Esophagus squamous epithelium (tissue), 5 donors: ENCODE measurements around the gene MRPL43. TPM values are rescaled to one million over a fixed set of nuclear protein-coding genes. Genes with fewer than 3 reads are reported as not detected.

ENCODE experiments used
- DNase-seq: peaks from one replicate; lab custom pipeline; 2025; lab: John Stamatoyannopoulos, UW
- H3K27ac ChIP-seq, 4 donors: fragments of 200-600 bp; sonication (generic); one replicate each; pipeline ENCODE4 v1.5.1; 2016 to 2019; ENCODE audit warnings: mild to moderate bottlenecking in 1 of 4
- H3K27me3 ChIP-seq, 4 donors: fragments of 200-600 bp; sonication (generic); 1 replicate in 3 of 4; 2 replicates in 1 of 4; pipeline versions ENCODE4 v1.5.1 to v1.6.0; 2017 to 2021; ENCODE audit warnings: antibody characterized with exemption in 1 of 4
- H3K36me3 ChIP-seq, 3 donors: fragments of 200-600 bp; sonication (generic); one replicate each; pipeline ENCODE4 v1.5.1; 2016 to 2019
- H3K4me1 ChIP-seq, 3 donors: fragments of 200-600 bp; sonication (generic); one replicate each; pipeline ENCODE4 v1.5.1; 2017 to 2019
- H3K4me3 ChIP-seq, 4 donors: fragments of 200-600 bp; sonication (generic); 1 replicate in 3 of 4; 2 replicates in 1 of 4; pipeline ENCODE4 v1.5.1; 2016 to 2019; ENCODE audit warnings: mild to moderate bottlenecking in 2 of 4, moderate library complexity in 1 of 4
- H3K9me3 ChIP-seq, 3 donors: fragments of 200-600 bp; sonication (generic); one replicate each; pipeline ENCODE4 v1.5.1; 2016 to 2019
- POLR2A ChIP-seq, 4 donors: fragments of 450-650 bp; IDR thresholded peaks; one replicate each; pipeline ENCODE4 v1.6.1; 2017; ENCODE audit warnings: antibody characterized with exemption in 4 of 4, mild to moderate bottlenecking in 4 of 4, moderate library complexity in 3 of 4
- WGBS, 2 donors: methylation state at CpG; one replicate each; pipeline ENCODE4 v1.1.5; 2018; 5-methylcytosine and 5-hydroxymethylcytosine counted together
- intact Hi-C: fragments of 100-400 bp; cut with DNase I; formaldehyde crosslinking; loops from one replicate; pipeline ENCODE4 v1.15.0; 2022
- total RNA-seq, 4 donors: library from RNA; depleted of rRNA; stranded (reverse); fragments of >200 nt; gene quantifications; one replicate each; pipeline ENCODE4 v1.1.0, GENCODE V29; 2016
- TF ChIP-seq, protein P1 (sequence below), 6 experiments: fragments of 450-650 bp in 4 of 6; fragments of 200-600 bp in 2 of 6; sonication (generic) in 2 of 6; IDR thresholded peaks; one replicate each; pipeline ENCODE4 v1.5.1; 2016 to 2019; ENCODE audit warnings: antibody characterized with exemption in 6 of 6, mild to moderate bottlenecking in 4 of 6, moderate library complexity in 4 of 6
- donor health status: DM: yes; HTN: yes; CAD: no.

The MRPL43 gene
- total RNA-seq, 4 donors from 2014 or later, result 52.7 to 71.9 (median 60.7) TPM

DNA sequence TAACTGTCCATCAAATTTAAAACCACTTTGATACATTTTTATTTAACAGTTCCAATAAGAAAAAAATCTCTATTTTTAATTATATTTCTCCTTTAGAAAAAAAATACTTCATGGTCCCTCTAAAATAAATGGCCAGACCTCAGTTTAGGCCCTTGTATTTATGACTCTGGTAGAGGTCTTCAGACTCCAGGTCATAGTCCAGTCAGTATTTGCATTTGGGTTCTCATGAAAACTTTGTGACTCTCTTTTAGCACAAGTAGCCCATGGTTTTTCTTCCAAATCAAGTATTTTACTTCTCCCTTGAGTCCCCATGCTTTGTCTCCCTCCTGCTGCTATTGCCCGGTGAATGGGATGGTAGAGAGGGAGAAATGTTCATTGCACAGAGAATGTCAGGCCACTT, 23.5 kb downstream of the MRPL43 start:
- H3K9me3 ChIP-seq, result no peaks in the 10 kb centered on the region
- H3K27ac ChIP-seq, result no peak overlapping the region
- H3K4me1 ChIP-seq, result peaks cover 2 to 6% (median 5%) of the 10 kb centered on the region in 3 donors
- H3K4me3 ChIP-seq, result no peak overlapping the region
- H3K36me3 ChIP-seq, result peaks cover 0 to 77% (median 0%) of the 10 kb centered on the region in 3 donors
- 88 to 100% methylated on average over 1 of the region's 1 CpG for WGBS, 2 donors
- no peak for TF ChIP-seq POLR2A (IDR thresholded peaks at IDR 0.05)
- TF ChIP-seq, protein P1, sequence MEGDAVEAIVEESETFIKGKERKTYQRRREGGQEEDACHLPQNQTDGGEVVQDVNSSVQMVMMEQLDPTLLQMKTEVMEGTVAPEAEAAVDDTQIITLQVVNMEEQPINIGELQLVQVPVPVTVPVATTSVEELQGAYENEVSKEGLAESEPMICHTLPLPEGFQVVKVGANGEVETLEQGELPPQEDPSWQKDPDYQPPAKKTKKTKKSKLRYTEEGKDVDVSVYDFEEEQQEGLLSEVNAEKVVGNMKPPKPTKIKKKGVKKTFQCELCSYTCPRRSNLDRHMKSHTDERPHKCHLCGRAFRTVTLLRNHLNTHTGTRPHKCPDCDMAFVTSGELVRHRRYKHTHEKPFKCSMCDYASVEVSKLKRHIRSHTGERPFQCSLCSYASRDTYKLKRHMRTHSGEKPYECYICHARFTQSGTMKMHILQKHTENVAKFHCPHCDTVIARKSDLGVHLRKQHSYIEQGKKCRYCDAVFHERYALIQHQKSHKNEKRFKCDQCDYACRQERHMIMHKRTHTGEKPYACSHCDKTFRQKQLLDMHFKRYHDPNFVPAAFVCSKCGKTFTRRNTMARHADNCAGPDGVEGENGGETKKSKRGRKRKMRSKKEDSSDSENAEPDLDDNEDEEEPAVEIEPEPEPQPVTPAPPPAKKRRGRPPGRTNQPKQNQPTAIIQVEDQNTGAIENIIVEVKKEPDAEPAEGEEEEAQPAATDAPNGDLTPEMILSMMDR (IDR thresholded peaks at IDR 0.05), result no peak
- intact Hi-C loops, result no loop called here
- no peaks in the 10 kb centered on the region for H3K27me3 ChIP-seq
- DNase-seq, result no peak

DNA sequence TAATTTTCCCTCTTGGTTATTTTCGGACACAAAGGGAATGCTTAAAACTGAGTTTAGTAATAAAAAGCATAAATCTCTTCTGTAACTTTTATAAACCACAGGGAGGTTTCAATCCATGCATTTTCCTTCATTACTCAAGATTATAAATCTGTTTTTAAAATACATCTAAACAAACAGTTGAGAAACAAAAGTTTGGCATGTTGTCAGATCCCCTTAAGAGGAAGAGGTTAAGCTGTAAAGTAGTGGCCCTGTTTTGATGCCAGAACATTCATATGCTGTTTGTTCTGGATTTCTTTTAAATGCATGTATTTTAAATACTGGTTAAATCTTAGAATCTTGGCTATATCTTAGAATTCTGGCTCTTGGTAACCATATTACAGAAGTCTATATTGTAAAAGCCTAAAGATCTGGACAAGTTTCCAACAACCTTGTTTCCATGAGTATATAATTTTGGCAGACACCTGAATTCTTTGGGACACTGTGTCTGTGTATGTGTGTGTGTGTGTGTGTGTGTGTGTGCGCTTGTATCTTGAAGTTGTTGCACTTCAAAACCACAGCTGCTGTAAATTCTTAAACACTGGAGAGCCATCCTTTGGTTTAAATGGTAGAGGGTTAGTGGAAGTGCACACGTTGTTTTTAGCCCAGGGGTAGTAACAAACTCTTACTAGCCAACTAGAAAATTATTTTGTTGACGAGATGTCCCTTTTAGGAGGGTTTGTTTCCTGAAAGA, 24.8 kb downstream of the MRPL43 start:
- Histone ChIP-seq H3K4me3 (no peak overlapping the region), H3K9me3 (no peaks in the 10 kb centered on the region), H3K4me1 (no peaks in the 10 kb centered on the region), H3K27ac (no peak overlapping the region), H3K36me3 (peaks cover 0 to 90% (median 11%) of the 10 kb centered on the region in 3 donors), H3K27me3 (no peaks in the 10 kb centered on the region)
- TF ChIP-seq, protein P1 (IDR thresholded peaks at IDR 0.05), result no peak
- no peak for TF ChIP-seq POLR2A (IDR thresholded peaks at IDR 0.05)
- intact Hi-C loops, result no loop called here
- no peak for DNase-seq
- 77 to 79% methylated on average over 4 of the region's 4 CpGs for WGBS, 2 donors

DNA sequence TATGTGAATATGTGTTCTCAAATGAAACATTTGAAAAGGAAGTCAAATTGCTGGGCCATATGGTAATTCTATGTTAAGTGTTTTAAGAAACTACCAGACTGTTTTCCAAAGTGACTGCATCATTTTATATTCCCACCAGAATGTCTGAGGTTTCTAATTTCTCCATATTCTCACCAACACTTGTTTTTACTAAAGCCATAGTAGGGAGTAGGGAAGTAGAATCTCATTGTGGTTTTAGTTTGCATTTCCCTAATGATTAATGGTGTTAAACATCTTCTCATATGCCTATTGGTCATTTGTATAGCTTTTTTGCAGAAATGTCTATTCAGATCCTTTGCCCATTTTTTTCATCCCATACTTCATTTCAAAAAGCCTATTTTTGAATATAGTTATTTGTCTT, 27.0 kb downstream of the MRPL43 start:
- TF ChIP-seq POLR2A (IDR thresholded peaks at IDR 0.05), result no peak
- TF ChIP-seq, protein P1 (IDR thresholded peaks at IDR 0.05), result no peak
- no peaks in the 10 kb centered on the region for H3K27me3 ChIP-seq
- DNase-seq, result no peak
- no peaks in the 10 kb centered on the region for H3K9me3 ChIP-seq
- peaks cover 3 to 99% (median 12%) of the 10 kb centered on the region in 3 donors for H3K36me3 ChIP-seq
- H3K4me1 ChIP-seq, result no peaks in the 10 kb centered on the region
- no peak overlapping the region for H3K27ac ChIP-seq
- no peak overlapping the region for H3K4me3 ChIP-seq
- intact Hi-C loops, result no loop called here

DNA sequence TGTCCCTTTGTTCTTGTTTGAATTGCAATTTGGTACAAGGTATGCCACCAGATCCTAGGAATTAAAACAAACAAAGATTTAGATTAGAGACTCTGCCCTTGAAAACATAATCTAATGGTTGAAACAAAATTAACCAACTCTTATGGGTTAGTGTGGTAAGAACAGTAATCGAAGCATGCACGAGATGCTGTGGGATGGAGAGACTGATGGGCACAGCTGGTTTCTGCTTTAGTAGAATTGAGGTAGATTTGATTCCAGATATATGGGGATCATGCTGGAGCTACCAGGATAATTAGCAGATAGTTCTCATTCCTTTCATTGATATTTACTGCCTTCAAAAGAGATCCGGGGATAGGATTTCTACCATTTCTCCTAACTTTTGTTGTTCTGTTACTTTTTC, 38.4 kb downstream of the MRPL43 start:
- no peak for TF ChIP-seq POLR2A (IDR thresholded peaks at IDR 0.05)
- TF ChIP-seq, protein P1 (IDR thresholded peaks at IDR 0.05), result no peak
- DNase-seq, result no peak
- 86 to 89% methylated on average over 3 of the region's 3 CpGs for WGBS, 2 donors
- H3K36me3 ChIP-seq, result peaks cover 15 to 100% (median 43%) of the 10 kb centered on the region in 3 donors
- H3K27ac ChIP-seq, result no peak overlapping the region
- H3K4me3 ChIP-seq, result no peak overlapping the region
- H3K4me1 ChIP-seq, result no peaks in the 10 kb centered on the region
- intact Hi-C loops, result no loop called here
- H3K27me3 ChIP-seq, result no peaks in the 10 kb centered on the region
- no peaks in the 10 kb centered on the region for H3K9me3 ChIP-seq

DNA sequence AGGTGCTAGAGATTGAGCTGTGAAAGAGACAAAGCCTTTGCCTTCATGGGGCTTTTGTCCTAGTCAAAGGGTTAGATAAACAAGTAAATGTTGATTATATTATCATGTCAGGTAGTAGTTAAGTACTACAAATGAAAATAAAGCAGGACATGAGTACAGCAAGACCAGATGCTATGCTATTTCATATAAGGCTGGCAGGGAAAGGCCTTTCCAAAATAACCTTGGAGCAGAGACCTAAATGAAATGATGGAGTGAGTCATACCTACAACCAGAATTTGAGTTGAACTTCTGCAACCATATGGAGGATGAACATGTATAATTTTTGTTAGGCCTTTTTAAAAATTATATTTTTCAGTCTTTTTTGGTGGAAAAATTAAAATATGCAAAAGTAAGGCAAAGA, 41.5 kb downstream of the MRPL43 start:
- TF ChIP-seq, protein P1 (IDR thresholded peaks at IDR 0.05), result no peak
- TF ChIP-seq POLR2A (IDR thresholded peaks at IDR 0.05), result no peak
- no peaks in the 10 kb centered on the region for H3K4me1 ChIP-seq
- no peak overlapping the region for H3K27ac ChIP-seq
- H3K4me3 ChIP-seq, result no peak overlapping the region
- H3K9me3 ChIP-seq, result no peaks in the 10 kb centered on the region
- no peak for DNase-seq
- H3K36me3 ChIP-seq, result peaks cover 13 to 100% (median 39%) of the 10 kb centered on the region in 3 donors
- no peaks in the 10 kb centered on the region for H3K27me3 ChIP-seq
- intact Hi-C loops, result no loop called here
